Loucy (cell line): ENCODE data around the gene HOXA10.
A peak's percentile ranks its signal among the peaks of the same experiment; 100 is the strongest.

Experiments used
- H2AFZ ChIP-seq: fragments of 200-600 bp; sonication (generic); 2 replicates; pipeline ENCODE4 v1.6.0; 2016; ENCODE audit warnings: antibody characterized with exemption, mild to moderate bottlenecking, low read length, moderate library complexity
- H3F3A ChIP-seq: fragments of 200-600 bp; 2 replicates; pipeline ENCODE4 v1.6.0; 2016; ENCODE audit warnings: antibody characterized with exemption, low read depth, mild to moderate bottlenecking
- H3K27me3 ChIP-seq: fragments of 200-600 bp; sonication (generic); 2 replicates; pipeline ENCODE4 v1.6.1; 2014; ENCODE audit warnings: low read length, mild to moderate bottlenecking; ENCODE audit not compliant: insufficient read depth, poor library complexity, severe bottlenecking
- H3K36me3 ChIP-seq: fragments of 200-600 bp; sonication (generic); 2 replicates; pipeline ENCODE4 v1.6.1; 2016; ENCODE audit warnings: low read length; ENCODE audit not compliant: insufficient read depth
- H3K4me1 ChIP-seq: fragments of 200-600 bp; sonication (generic); 2 replicates; pipeline ENCODE4 v1.5.1; 2014; ENCODE audit warnings: low read length, mild to moderate bottlenecking; ENCODE audit not compliant: insufficient read depth, poor library complexity, severe bottlenecking
- H3K4me2 ChIP-seq: fragments of 200-600 bp; sonication (generic); 2 replicates; pipeline ENCODE4 v1.6.0; 2014; ENCODE audit warnings: antibody characterized with exemption, low read length, low read depth, mild to moderate bottlenecking; ENCODE audit not compliant: poor library complexity, severe bottlenecking
- H3K4me3 ChIP-seq: fragments of 200-600 bp; sonication (generic); 2 replicates; pipeline ENCODE4 v1.5.1; 2014; ENCODE audit warnings: low read length, mild to moderate bottlenecking, mixed read lengths; ENCODE audit not compliant: poor library complexity, severe bottlenecking
- H3K79me2 ChIP-seq: fragments of 200-600 bp; sonication (generic); 2 replicates; pipeline ENCODE4 v1.6.1; 2014; ENCODE audit warnings: low read length; ENCODE audit not compliant: insufficient read depth
- H3K9ac ChIP-seq: fragments of 200-600 bp; sonication (generic); 2 replicates; pipeline ENCODE4 v1.6.0; 2014; ENCODE audit warnings: mild to moderate bottlenecking, low read depth, low read length, moderate library complexity; ENCODE audit not compliant: poor library complexity, severe bottlenecking
- H3K9me2 ChIP-seq: fragments of 200-600 bp; sonication (generic); replicated peaks from 2 replicates; pipeline ENCODE4 v1.6.1; 2016; ENCODE audit warnings: low read depth, low read length, mixed read lengths
- H3K9me3 ChIP-seq: fragments of 200-600 bp; sonication (generic); 2 replicates; pipeline ENCODE4 v1.6.1; 2014; ENCODE audit warnings: mild to moderate bottlenecking, antibody characterized with exemption, low read length, low read depth; ENCODE audit not compliant: insufficient read depth
- H4K20me1 ChIP-seq: fragments of 200-600 bp; sonication (generic); 2 replicates; pipeline ENCODE4 v1.6.0; 2014; ENCODE audit warnings: antibody characterized with exemption, low read length, mild to moderate bottlenecking; ENCODE audit not compliant: insufficient read depth, poor library complexity, severe bottlenecking
- CTCF ChIP-seq: fragments of 200-600 bp; sonication (generic); conservative IDR thresholded peaks from 2 replicates; pipeline ENCODE4 v1.5.1; 2014; ENCODE audit warnings: mild to moderate bottlenecking, antibody characterized with exemption, low read length
- EZH2phosphoT487 ChIP-seq: fragments of 200-600 bp; IDR thresholded peaks from 2 replicates; pipeline ENCODE4 v1.6.1; 2018; ENCODE audit warnings: antibody characterized with exemption, mild to moderate bottlenecking, moderate library complexity, borderline replicate concordance

HOXA10 gene

DNA sequence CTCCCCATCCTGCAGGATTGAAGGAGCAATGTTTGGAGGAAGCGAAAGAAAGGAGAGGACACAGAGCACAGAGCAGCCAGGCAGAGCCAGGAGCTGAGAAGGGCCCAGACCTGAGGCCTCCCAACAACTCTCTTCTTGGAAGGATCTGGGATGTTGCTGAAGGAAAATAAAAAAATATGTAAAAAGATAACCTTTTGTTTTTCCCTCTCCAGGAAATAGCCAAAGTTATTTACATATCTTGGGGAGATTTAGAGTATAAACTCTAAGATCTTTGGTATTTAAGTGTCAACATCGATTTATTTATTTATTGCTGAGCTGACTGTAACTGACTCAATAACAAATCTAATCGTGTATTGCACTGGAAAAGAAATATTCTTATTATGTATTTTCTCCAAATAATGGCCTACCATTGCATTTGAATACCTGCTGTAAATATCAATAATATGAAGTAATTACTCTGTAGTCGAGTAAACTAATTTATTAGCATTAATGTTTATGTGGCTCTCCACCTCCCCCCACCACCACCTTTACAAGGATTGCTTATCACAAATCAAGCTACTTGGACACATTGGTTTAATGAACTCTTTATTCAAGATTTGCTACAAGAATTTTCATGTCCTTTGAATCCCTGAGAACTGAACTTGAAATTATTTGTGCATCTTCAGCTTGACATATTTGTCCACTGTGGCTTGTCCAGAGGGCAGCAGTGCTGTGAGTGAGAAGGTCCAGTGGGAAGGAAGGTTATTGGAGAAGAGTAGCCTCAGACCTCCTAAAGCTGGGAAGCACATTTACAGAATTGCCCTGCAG is 12.8 kb upstream of the HOXA10 start:
- H3K4me1 ChIP-seq, result peaks cover 56% of the 10 kb centered on the region

DNA sequence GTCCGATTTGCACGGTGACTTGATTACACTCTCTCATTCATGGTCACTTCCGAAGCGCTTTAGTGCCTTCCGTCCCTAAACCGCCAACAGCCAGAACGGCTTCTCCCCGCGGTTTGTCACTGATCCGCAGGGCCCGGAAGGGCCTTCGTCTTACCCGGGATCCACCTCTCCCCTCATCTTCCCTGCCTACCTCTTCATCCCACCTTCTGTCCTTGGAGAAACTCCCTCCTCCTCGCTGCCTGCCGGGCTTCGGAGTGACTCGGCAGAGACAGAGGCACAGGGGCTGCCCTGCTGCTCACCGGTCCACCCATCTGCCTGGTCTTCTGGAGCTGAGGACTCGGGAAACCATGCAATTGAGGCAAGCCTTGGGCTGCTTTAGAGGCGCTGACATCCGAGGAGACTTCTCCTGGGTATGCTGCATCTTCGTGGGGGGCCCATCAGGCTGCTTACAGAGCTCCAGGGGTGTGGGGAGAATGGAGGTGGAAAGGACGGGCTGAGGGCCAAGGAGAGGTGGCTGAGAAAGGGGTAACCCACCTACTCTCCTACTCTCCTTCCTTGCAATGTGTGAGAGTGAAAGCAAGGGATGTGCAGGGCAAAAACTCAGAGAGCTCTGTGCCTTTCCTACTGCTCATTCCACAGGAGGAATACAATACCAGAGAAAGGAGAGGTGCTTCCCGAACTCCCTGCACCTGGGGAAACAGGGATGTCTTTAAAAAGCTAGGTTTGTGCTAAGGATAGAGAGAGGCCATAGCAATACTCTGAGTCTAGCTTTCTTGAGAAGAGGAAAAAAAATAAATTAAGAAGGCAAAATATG is 11.9 kb upstream of the HOXA10 start:
- Histone ChIP-seq H3K79me2 (peaks cover 100% of the 10 kb centered on the region), H3K9me3 (no peaks in the 10 kb centered on the region), H3K27me3 (peaks cover 31% of the 10 kb centered on the region), H3K36me3 (no peaks in the 10 kb centered on the region), H3F3A (peaks cover 2% of the 10 kb centered on the region; the same call in 1 of the 2 replicates), H3K4me3 (peak overlapping the region; percentile 91), H3K4me1 (peaks cover 58% of the 10 kb centered on the region), H4K20me1 (peaks cover 45% of the 10 kb centered on the region), H3K4me2 (peak overlapping the region; percentile 98), H3K9ac (peak overlapping the region; percentile 99), H3K9me2 (no peaks in the 10 kb centered on the region), H2AFZ (no peak overlapping the region)
- no peak for TF ChIP-seq CTCF
- TF ChIP-seq EZH2phosphoT487, result no peak

More for the DNA sequence above, 12.8 kb upstream of the HOXA10 start:
- Histone ChIP-seq H3K9ac (peak overlapping the region; percentile 99), H3K4me2 (peak overlapping the region; percentile 98), H3K9me3 (no peaks in the 10 kb centered on the region), H3K4me3 (peak overlapping the region; percentile 91), H3K9me2 (no peaks in the 10 kb centered on the region), H3K79me2 (peaks cover 100% of the 10 kb centered on the region), H3F3A (no peaks in the 10 kb centered on the region), H3K36me3 (0 out of 2 replicates have a peak, but pooled peaks cover 3% of the 10 kb centered on the region), H2AFZ (no peak overlapping the region), H4K20me1 (peaks cover 44% of the 10 kb centered on the region), H3K27me3 (peaks cover 37% of the 10 kb centered on the region)
- no peak for TF ChIP-seq CTCF
- no peak for TF ChIP-seq EZH2phosphoT487

GRCh38 chr7:27185013-27185853 is 11.1 kb upstream of the HOXA10 start, which contains the start of gene HOXA11:
Gene HOXA11, minus strand, starts transcription at chr7:27185232. Its CDS starts 88 bp downstream, at chr7:27185144.
- peaks cover 5% of the 10 kb centered on the region; the same call in 1 of the 2 replicates for H3F3A ChIP-seq
- H4K20me1 ChIP-seq, result peaks cover 48% of the 10 kb centered on the region
- H3K4me2 ChIP-seq, result peak within 1 kb of the TSS; percentile 98
- peaks cover 31% of the 10 kb centered on the region for H3K27me3 ChIP-seq
- no peak within 1 kb of the TSS for H2AFZ ChIP-seq
- H3K9ac ChIP-seq, result peak within 1 kb of the TSS; percentile 99
- peak within 1 kb of the TSS; percentile 91 for H3K4me3 ChIP-seq
- TF ChIP-seq CTCF, result no peak
- no peak for TF ChIP-seq EZH2phosphoT487
- H3K4me1 ChIP-seq, result peaks cover 58% of the 10 kb centered on the region
- H3K36me3 ChIP-seq, result no peaks in the 10 kb centered on the region
- H3K9me3 ChIP-seq, result no peaks in the 10 kb centered on the region
- H3K79me2 ChIP-seq, result peaks cover 100% of the 10 kb centered on the region
- H3K9me2 ChIP-seq, result no peaks in the 10 kb centered on the region
